HG02623 (cell line): Measurements from ENCODE around the gene IREB2.

Experiments
- ATAC-seq: cut with Tn5 transposase; IDR thresholded peaks from one replicate; pipeline ENCODE4 v1.9.1; 2021; ENCODE audit warnings: moderate library complexity; ENCODE audit not compliant: unreplicated experiment

The IREB2 gene

GRCh38 chr15:78405336-78405924, 32.6 kb upstream of the IREB2 start:
- no peak for ATAC-seq

- no peak for ATAC-seq
These were observed 31.9 kb upstream of the IREB2 start for GRCh38 chr15:78406016-78406585.

GRCh38 chr15:78407608-78408354, 30.2 kb upstream of the IREB2 start:
- no peak for ATAC-seq

GRCh38 chr15:78408355-78408640, 29.7 kb upstream of the IREB2 start:
- ATAC-seq, result no peak

- no peak for ATAC-seq
These were observed 29.1 kb upstream of the IREB2 start for GRCh38 chr15:78408961-78409360.

- no peak for ATAC-seq
These were observed 27.0 kb upstream of the IREB2 start for GRCh38 chr15:78411061-78411460.

- ATAC-seq, result no peak
These were observed 23.3 kb upstream of the IREB2 start for GRCh38 chr15:78414621-78415250.

GRCh38 chr15:78415284-78415683, 22.7 kb upstream of the IREB2 start:
- ATAC-seq, result no peak

- ATAC-seq, result no peak
These were observed 20.0 kb upstream of the IREB2 start for GRCh38 chr15:78417754-78418630.

GRCh38 chr15:78418686-78419085, 19.3 kb upstream of the IREB2 start:
- ATAC-seq, result no peak

GRCh38 chr15:78419367-78419766, 18.6 kb upstream of the IREB2 start:
- ATAC-seq, result no peak

GRCh38 chr15:78420220-78420619, 17.8 kb upstream of the IREB2 start:
- no peak for ATAC-seq

- ATAC-seq, result no peak
These were observed 17.2 kb upstream of the IREB2 start for GRCh38 chr15:78420766-78421165.

GRCh38 chr15:78421238-78421965, 16.6 kb upstream of the IREB2 start:
- no peak for ATAC-seq

GRCh38 chr15:78422571-78423340, 15.3 kb upstream of the IREB2 start:
- no peak for ATAC-seq

GRCh38 chr15:78424673-78425072, 13.3 kb upstream of the IREB2 start:
- ATAC-seq, result no peak

- ATAC-seq, result no peak
These were observed 12.4 kb upstream of the IREB2 start for GRCh38 chr15:78425643-78426042.

- no peak for ATAC-seq
These were observed 11.7 kb upstream of the IREB2 start for GRCh38 chr15:78426300-78426699.

GRCh38 chr15:78427953-78428352, 10.1 kb upstream of the IREB2 start:
- no peak for ATAC-seq

- no peak for ATAC-seq
These were observed 8.5 kb upstream of the IREB2 start for GRCh38 chr15:78429477-78429876.
